Neural crest cell (in vitro differentiated cells): Measurements from ENCODE around the gene DYSF. TPM values are rescaled to one million over a fixed set of nuclear protein-coding genes. Genes with fewer than 3 reads are reported as not detected.

Experiments used
- DNase-seq: peaks from one replicate; pipeline ENCODE4 v3.0.0; 2021; ENCODE audit warnings: low read depth, mixed read lengths, low spot score
- H3K27ac Mint-ChIP-seq: one replicate; pipeline ENCODE4 v1.8.0; 2021; ENCODE audit warnings: mild to moderate bottlenecking, mixed read lengths; ENCODE audit not compliant: unreplicated experiment
- H3K27me3 Mint-ChIP-seq: 2 replicates; pipeline ENCODE4 v1.8.0; 2021; ENCODE audit warnings: low read depth, mild to moderate bottlenecking, mixed read lengths
- H3K36me3 Mint-ChIP-seq: 2 replicates; pipeline ENCODE4 v1.8.0; 2021; ENCODE audit warnings: low read depth, mild to moderate bottlenecking, mixed read lengths
- H3K4me1 Mint-ChIP-seq: 2 replicates; pipeline ENCODE4 v1.8.0; 2021; ENCODE audit warnings: mixed read lengths
- H3K4me3 Mint-ChIP-seq: one replicate; pipeline ENCODE4 v1.8.0; 2021; ENCODE audit warnings: mild to moderate bottlenecking, mixed read lengths
- H3K9me3 Mint-ChIP-seq: 2 replicates; pipeline ENCODE4 v1.8.0; 2021; ENCODE audit warnings: mixed read lengths
- CTCF ChIP-seq: fragments of 200-600 bp; sonication (generic); conservative IDR thresholded peaks from 2 replicates; pipeline ENCODE4 v1.5.0; 2021; ENCODE audit warnings: antibody characterized with exemption, mild to moderate bottlenecking
- total RNA-seq: library from RNA; stranded (reverse); gene quantifications from 2 replicates; pipeline ENCODE4 v1.2.1, GENCODE V29; 2021

The DYSF gene
- total RNA-seq, 1 donor from 2014 or later, result 2.2 TPM

GRCh38 chr2:71510938-71511337 is 57.6 kb downstream of the DYSF start:
- DNase-seq, result no peak
- no peaks in the 10 kb centered on the region for H3K9me3 Mint-ChIP-seq
- no peaks in the 10 kb centered on the region for H3K27me3 Mint-ChIP-seq
- TF ChIP-seq CTCF, result no peak
- H3K4me1 Mint-ChIP-seq, result no peaks in the 10 kb centered on the region
- H3K27ac Mint-ChIP-seq, result no peak overlapping the region
- no peaks in the 10 kb centered on the region for H3K36me3 Mint-ChIP-seq
- H3K4me3 Mint-ChIP-seq, result no peak overlapping the region

- no peaks in the 10 kb centered on the region for H3K9me3 Mint-ChIP-seq
- no peaks in the 10 kb centered on the region for H3K27me3 Mint-ChIP-seq
- H3K4me1 Mint-ChIP-seq, result no peaks in the 10 kb centered on the region
- H3K36me3 Mint-ChIP-seq, result no peaks in the 10 kb centered on the region
- DNase-seq, result no peak
- no peak for TF ChIP-seq CTCF
- no peak overlapping the region for H3K27ac Mint-ChIP-seq
- no peak overlapping the region for H3K4me3 Mint-ChIP-seq
Observed at GRCh38 chr2:71511776-71512175, 58.4 kb downstream of the DYSF start.

GRCh38 chr2:71512386-71512785 is 59.0 kb downstream of the DYSF start:
- Mint-ChIP-seq H3K4me3 (no peak overlapping the region), H3K4me1 (no peaks in the 10 kb centered on the region), H3K36me3 (no peaks in the 10 kb centered on the region), H3K9me3 (no peaks in the 10 kb centered on the region), H3K27ac (peak overlapping the region; percentile 81), H3K27me3 (no peaks in the 10 kb centered on the region)
- DNase-seq, result no peak
- no peak for TF ChIP-seq CTCF

- no peak overlapping the region for H3K27ac Mint-ChIP-seq
- no peaks in the 10 kb centered on the region for H3K27me3 Mint-ChIP-seq
- no peaks in the 10 kb centered on the region for H3K36me3 Mint-ChIP-seq
- no peaks in the 10 kb centered on the region for H3K9me3 Mint-ChIP-seq
- no peak for TF ChIP-seq CTCF
- no peak for DNase-seq
- H3K4me3 Mint-ChIP-seq, result no peak overlapping the region
- no peaks in the 10 kb centered on the region for H3K4me1 Mint-ChIP-seq
Observed at GRCh38 chr2:71513096-71513495, 59.7 kb downstream of the DYSF start.

- TF ChIP-seq CTCF, result no peak
- no peaks in the 10 kb centered on the region for H3K9me3 Mint-ChIP-seq
- H3K4me3 Mint-ChIP-seq, result no peak overlapping the region
Observed at GRCh38 chr2:71513721-71514120, 60.4 kb downstream of the DYSF start.

More at GRCh38 chr2:71513721-71514120, 60.4 kb downstream of the DYSF start:
- Mint-ChIP-seq H3K36me3 (no peaks in the 10 kb centered on the region), H3K4me1 (no peaks in the 10 kb centered on the region), H3K27ac (no peak overlapping the region), H3K27me3 (no peaks in the 10 kb centered on the region)
- no peak for DNase-seq
